Stomach smooth muscle (tissue), 2 donors: Measurements from ENCODE around the gene FKBP9.

ENCODE experiments used
- H3K27ac ChIP-seq: one replicate; pipeline ENCODE4 v1.7.0; 2013; ENCODE audit warnings: mild to moderate bottlenecking, low read length, inconsistent platforms
- H3K27me3 ChIP-seq, 2 donors: one replicate each; pipeline ENCODE4 v1.7.0; 2013; ENCODE audit warnings: low read length in 2 of 2; ENCODE audit not compliant: insufficient read depth in 2 of 2, control insufficient read depth in 1 of 2
- H3K36me3 ChIP-seq, 2 donors: one replicate each; pipeline ENCODE4 v1.7.0; 2013; ENCODE audit warnings: low read length in 2 of 2; ENCODE audit not compliant: control insufficient read depth in 2 of 2, insufficient read depth in 2 of 2
- H3K4me1 ChIP-seq: one replicate; pipeline ENCODE4 v1.7.0; 2013; ENCODE audit warnings: low read length; ENCODE audit not compliant: control insufficient read depth, insufficient read depth
- H3K4me3 ChIP-seq, 2 donors: one replicate each; pipeline ENCODE4 v1.7.0; 2013; ENCODE audit warnings: low read length in 2 of 2
- H3K9ac ChIP-seq, 2 donors: one replicate each; pipeline ENCODE4 v1.7.0; 2013; ENCODE audit warnings: low read length in 2 of 2, mild to moderate bottlenecking in 1 of 2
- H3K9me3 ChIP-seq, 2 donors: one replicate each; pipeline ENCODE4 v1.7.0; 2013; ENCODE audit warnings: low read length in 2 of 2; ENCODE audit not compliant: control insufficient read depth in 2 of 2
- donor health status: healthy.
- donor health status: Pancreatic carcinoma.

The FKBP9 gene

DNA sequence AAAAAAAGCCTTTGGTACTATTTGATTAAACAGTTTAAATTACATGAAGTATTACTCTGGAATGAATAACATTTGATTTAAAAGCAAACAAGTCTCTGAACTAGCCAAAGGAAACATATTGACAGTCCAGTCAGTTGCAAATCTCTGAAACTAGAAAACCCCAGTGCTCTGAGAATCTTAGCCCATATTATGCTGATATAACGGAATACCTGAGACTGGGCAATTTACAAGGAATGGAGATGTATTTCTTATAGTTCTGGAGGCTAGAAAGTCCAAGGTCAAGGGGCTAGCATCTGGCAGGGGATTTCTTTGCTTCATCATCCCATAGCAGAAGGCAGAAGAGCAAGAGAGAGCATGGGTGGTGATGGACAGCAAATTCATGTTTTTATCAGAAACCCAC lies 21.7 kb upstream of the FKBP9 start:
- Histone ChIP-seq H3K9ac (no peak overlapping the region), H3K4me1 (peaks cover 22% of the 10 kb centered on the region), H3K27me3 (no peaks in the 10 kb centered on the region), H3K36me3 (peaks cover 6% of the 10 kb centered on the region in 2 donors), H3K9me3 (no peaks in the 10 kb centered on the region), H3K27ac (no peak overlapping the region), H3K4me3 (no peak overlapping the region)

DNA sequence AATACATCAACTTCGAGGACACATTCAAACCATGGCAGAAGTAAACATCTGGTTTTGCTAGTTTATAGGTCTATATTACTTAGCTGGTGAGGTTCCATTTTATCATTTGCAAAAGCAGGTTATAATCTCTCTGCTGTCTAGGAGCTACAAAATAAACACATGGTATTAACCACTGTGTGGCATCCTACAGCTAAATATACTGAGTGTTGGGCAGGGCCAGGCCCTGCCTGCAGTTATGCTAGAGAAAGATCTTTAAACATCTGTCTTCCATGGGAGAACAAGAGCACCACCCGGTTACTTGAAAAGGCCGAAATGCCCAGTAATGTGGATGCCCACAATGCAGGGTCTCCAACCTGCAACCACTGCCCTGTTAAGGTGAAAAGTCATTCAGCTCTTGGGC lies 20.6 kb upstream of the FKBP9 start:
- Histone ChIP-seq H3K27ac (peak overlapping the region; percentile 46), H3K9me3 (no peaks in the 10 kb centered on the region), H3K4me3 (no peak overlapping the region), H3K4me1 (peaks cover 25% of the 10 kb centered on the region), H3K36me3 (peaks cover 0 to 4% of the 10 kb centered on the region in 2 donors), H3K27me3 (no peaks in the 10 kb centered on the region), H3K9ac (peak overlapping the region in 1 of 2 donors; percentile 36)

DNA sequence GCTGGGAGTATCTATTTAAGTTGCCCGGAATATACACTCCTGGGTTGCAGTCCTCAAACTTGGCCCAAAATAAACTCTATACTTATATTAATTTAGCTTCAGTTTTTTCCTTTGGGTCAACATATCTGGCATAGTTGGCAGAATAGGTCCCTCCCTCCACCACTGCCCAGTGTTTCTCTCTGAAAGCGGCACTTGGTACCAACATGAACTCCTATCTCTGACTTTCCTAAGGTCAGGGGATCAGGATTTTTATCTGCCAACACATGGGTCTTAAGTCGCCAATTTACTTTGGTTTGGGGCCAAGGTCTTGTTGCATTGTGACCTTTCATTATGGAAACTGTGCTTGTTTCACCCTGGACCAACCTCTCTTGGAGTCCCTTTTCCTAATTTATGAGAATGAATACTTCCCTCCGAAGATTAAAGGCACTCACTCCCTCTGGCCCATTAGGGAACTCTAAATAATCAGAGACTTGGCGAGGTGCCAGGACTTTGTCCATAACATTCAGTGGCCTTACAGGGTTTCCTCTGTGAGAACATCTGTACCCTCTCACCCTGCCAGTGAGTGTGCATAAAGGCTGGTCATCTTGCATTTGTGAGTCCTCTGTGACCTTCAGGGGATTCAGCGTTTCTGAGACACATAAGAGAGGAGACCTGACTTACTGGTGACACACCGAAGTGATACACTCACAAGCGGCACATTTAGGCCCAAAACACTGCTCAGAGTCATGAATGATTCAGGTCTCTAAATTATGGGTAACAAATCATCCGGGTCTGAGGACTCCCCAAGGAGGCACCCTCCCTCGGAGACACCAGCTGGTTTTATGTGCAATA lies 19.7 kb upstream of the FKBP9 start:
- H3K36me3 ChIP-seq: peaks cover 0 to 2% of the 10 kb centered on the region in 2 donors
- peak overlapping the region in 1 of 2 donors; percentile 36 for H3K9ac ChIP-seq
- H3K9me3 ChIP-seq: no peaks in the 10 kb centered on the region
- peak overlapping the region; percentile 46 for H3K27ac ChIP-seq
- H3K4me1 ChIP-seq: peaks cover 28% of the 10 kb centered on the region
- no peaks in the 10 kb centered on the region for H3K27me3 ChIP-seq
- peak overlapping the region; percentile 14 to 24 for H3K4me3 ChIP-seq

DNA sequence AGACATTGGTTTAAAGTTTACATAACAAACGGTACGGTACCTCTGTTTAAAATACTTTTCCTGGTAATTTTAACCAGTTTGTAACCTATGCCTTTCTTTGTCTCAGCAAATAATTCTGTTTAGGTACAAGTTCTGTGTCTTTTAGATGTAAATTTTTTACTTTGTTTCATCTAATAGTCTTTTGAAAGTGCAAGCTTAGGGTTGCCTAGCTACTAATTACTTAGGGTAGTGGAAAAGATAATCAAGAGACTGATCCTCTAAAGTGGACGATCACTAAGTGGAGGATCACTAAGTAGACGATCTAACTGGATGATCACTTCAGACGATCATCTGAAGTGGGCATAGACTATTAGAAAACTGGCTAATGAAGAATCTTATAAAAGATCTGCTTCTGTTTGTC lies 16.1 kb upstream of the FKBP9 start:
- Histone ChIP-seq H3K9me3 (no peaks in the 10 kb centered on the region), H3K9ac (peak overlapping the region; percentile 80), H3K27me3 (no peaks in the 10 kb centered on the region), H3K36me3 (peaks cover 0 to 2% of the 10 kb centered on the region in 2 donors), H3K4me1 (peaks cover 30% of the 10 kb centered on the region), H3K4me3 (peak overlapping the region; percentile 69 to 86), H3K27ac (no peak overlapping the region)

DNA sequence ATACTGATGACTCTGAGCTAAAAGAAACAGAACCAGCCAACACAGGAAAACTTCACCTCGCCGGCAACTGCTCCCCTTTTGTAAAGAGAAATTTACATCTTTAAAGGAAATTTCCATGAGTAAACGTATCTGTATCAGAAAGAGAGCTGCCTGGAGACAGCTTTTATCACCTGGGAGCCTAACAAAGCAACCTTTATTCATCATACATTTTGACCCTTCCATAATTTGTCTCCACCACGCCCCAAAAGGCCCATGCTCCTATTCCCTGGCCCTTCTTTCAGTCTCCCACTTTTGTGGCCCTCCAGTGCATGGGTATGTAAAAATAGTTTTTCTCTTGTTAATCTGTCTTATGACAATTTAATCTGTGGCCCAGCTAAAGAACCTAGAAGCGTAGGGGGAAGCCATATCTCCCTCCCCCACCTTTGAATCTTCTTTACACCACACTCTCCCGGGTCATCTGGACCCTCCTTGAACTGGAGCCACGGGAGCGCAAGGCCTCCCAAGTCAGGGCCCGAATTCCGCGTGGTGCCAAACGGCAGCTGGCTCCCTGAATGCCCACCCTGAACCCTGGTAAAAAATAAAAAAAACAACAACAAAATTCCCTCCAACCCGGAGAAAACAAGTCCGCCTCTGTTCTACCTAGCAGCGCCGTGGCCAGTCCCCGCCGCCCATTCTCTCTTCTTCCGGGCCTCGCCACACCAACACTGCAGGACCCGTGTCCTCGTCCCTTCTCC lies 15.4 kb upstream of the FKBP9 start:
- Histone ChIP-seq H3K9ac (peak overlapping the region; percentile 80), H3K9me3 (no peaks in the 10 kb centered on the region), H3K27me3 (no peaks in the 10 kb centered on the region), H3K36me3 (peaks cover 0 to 2% of the 10 kb centered on the region in 2 donors), H3K4me1 (peaks cover 23% of the 10 kb centered on the region), H3K4me3 (peak overlapping the region; percentile 69 to 86), H3K27ac (peak overlapping the region; percentile 82)

DNA sequence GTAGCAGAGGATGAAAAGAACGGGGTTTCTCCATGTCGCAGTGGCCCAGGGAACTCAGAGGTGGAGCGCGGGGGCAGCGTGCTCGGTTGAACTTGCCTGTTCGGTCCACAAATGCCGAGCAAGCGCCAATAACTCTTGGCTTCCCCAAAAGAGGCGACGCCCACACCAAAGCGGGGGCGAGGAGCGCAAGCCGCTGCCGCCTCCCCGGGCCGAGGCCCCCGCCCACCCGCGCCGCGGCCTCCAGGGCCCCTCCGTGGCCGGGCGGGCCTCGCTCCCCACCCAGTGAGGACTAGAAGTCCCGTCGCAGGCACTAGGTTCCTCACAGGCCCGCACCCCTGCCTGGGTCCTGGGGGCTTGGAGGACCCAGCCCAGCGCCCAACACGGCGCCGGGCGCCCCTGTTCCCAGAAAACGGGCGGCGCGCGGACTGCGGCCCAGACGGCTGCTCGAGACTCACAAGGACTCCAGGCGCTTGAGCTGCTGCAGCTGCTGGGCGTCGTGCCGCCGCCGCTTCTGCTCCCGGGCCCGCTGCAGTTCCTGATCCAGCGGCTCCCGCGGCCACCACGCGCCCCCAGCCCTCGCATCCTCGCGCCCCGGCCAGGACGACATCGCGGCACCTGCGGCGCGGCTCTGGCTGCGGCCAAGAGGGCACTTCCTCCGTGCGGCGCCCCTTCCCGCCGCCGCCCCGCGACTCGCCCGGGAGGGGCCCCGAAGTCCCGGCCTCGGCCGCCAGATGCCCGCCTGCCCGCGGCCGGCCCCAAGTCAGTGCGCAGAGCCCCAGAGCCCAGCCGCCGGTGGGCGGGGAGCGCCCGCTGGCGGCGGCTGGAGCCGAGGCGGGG lies 14.6 kb upstream of the FKBP9 start:
- Histone ChIP-seq H3K4me1 (peaks cover 17% of the 10 kb centered on the region), H3K27ac (peak overlapping the region; percentile 82), H3K27me3 (no peaks in the 10 kb centered on the region), H3K9ac (peak overlapping the region; percentile 80), H3K36me3 (peaks cover 0 to 2% of the 10 kb centered on the region in 2 donors), H3K9me3 (no peaks in the 10 kb centered on the region), H3K4me3 (peak overlapping the region; percentile 69 to 86)

DNA sequence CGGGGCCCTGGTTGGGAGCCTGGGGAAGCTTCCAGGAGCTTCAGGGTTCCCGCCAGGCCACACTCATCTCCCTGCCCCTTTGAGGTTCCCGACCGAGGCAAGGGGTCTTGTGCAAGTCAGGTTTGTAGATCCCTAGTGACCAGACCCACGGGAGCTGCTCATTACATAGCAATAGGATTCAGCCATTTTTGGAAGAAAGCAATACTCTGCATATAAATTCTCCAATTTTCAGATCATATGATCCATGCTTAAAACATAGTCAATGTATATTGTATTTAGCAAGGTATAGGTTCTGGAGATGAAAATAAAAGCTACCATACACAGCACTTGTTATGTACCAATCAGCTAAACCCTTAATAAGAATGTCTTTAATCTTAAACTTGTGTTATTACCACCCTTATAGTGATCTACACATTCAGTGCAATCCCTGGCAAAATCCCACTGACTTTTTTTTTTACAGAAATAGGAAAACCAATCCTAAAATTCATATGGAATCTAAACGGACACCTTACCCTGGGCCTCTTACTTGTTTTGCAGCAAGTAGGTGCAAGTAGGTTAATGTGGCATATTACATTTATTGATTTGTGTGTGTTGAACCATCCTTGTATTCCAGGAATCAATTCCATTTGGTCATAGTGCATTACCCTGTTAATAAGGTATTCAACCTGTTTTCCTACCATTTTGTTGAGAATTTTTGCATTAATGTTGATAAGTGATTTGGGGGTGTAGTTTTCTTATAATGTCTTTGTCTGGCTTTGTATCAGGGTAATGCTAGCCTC lies 13.8 kb upstream of the FKBP9 start:
- Histone ChIP-seq H3K4me3 (peak overlapping the region; percentile 4 to 86), H3K36me3 (peaks cover 0 to 2% of the 10 kb centered on the region in 2 donors), H3K9ac (peak overlapping the region in 1 of 2 donors; percentile 6), H3K9me3 (peaks cover 0 to 4% of the 10 kb centered on the region in 2 donors), H3K27ac (no peak overlapping the region), H3K27me3 (no peaks in the 10 kb centered on the region), H3K4me1 (peaks cover 13% of the 10 kb centered on the region)

DNA sequence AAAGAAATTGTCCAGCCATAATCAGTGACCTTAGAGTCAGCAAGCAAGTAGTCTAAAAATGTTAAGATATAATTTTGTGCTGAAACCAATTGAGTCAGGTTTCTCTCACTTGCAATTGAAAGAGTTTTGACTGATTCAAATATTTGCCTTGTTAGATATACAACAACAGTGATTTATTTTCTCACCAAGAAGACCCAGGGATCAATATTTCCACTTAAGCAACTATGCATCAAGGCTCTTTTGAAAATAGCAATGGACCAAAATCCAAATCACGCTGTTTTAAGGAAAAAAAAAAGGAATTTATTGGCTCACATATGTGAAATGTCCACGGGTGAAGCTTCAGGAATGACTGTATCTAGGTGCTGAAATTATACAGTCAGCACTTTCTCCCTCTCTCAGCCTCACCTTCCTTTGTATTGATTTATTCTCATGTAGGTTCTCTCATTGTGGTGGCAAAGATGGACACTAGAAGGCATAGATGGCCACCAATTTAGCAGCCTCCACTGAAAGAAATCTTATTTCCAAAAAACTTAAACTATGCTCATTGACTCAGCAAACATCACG lies 9.7 kb upstream of the FKBP9 start:
- no peak overlapping the region for H3K4me3 ChIP-seq

DNA sequence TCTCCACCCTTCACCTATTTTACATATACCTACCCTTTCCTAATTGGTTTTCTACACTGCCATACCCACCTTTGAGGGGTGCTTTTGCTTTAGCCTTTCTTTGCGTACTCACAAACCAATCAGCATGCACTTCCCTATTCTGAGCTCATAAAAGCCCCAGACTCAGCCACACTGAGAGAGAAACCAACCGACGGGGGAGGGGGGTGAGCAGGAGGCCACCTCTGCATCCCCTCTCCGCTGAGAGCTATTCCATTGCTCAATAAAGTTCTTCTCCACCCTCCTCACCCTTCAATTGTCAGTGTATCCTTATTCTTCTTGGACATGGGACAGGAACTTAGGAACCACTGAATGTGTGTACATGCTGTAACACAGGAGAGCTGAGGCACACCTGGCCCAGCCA lies 9.0 kb upstream of the FKBP9 start:
- Histone ChIP-seq H3K9ac (no peak overlapping the region), H3K27ac (no peak overlapping the region), H3K36me3 (no peaks in the 10 kb centered on the region), H3K4me3 (no peak overlapping the region), H3K4me1 (peaks cover 1% of the 10 kb centered on the region), H3K27me3 (no peaks in the 10 kb centered on the region), H3K9me3 (peaks cover 0 to 4% of the 10 kb centered on the region in 2 donors)

More for the DNA sequence above, 9.7 kb upstream of the FKBP9 start:
- Histone ChIP-seq H3K36me3 (no peaks in the 10 kb centered on the region), H3K27ac (no peak overlapping the region), H3K9ac (no peak overlapping the region), H3K4me1 (peaks cover 3% of the 10 kb centered on the region), H3K9me3 (peaks cover 0 to 4% of the 10 kb centered on the region in 2 donors), H3K27me3 (no peaks in the 10 kb centered on the region)
